ENCODE results near the gene CDT1.

CDT1 gene

DNA sequence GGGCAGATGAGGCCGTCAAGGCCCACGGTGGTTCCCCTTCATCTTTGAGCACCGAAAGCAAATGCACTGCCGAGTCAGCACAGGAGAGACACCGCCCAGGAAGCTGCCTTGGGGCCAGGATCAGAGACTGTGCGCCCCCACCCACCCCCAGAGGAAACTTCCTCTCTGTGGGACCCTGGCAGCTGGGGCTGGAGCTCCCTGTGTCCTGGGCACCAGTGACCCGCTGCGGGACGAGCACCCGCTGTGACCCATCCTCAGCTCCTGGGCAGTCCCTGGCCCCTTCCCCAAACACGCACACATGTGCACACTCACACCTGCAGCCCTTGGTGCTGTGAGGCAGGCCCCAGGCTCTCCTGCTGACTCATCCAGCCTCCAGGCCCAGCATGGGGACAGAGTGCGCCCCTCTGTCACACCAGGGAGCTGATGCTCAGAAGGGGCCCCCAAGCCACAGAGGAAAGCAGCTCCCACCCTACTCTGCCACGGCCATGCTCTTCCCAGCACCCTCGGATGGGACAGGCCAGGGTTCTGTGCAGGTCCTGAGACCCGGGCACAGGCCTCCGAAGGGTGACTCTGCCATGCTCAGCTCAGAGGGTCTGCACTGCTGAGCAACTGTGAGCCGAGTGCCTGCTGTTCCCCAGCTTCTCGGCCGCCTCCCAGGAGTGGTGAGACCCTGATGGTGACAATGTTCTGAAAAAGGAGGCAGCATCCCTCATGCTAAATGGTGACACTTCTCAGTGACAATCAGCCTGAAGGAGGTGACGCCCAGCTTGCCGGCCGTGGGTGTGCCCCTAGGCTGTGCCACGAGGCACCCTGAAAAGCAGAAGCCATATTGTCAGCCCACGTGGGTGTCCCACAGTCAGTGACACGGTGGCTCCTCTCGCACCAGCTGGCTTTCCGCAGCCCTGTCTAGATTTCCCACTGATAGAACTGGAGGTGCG is 22.2 kb upstream of the CDT1 start:
- Histone ChIP-seq H3K27me3 (ENCODE audit: insufficient read depth, low read length) (peaks cover 13% of the 10 kb centered on the region), H3K9ac (ENCODE audit: low read length) (no peak overlapping the region), H3F3A (ENCODE audit: insufficient read depth, low read length) (peaks cover 9% of the 10 kb centered on the region), H3K4me2 (ENCODE audit: low read length) (no peak overlapping the region), H3K4me1 (ENCODE audit: insufficient read depth, low read length, severe bottlenecking) (peaks cover 28% of the 10 kb centered on the region), H3K9me3 (ENCODE audit: low read length) (no peaks in the 10 kb centered on the region), H2AFZ (ENCODE audit: low read length) (no peak overlapping the region), H3K36me3 (ENCODE audit: insufficient read depth, low read length) (no peaks in the 10 kb centered on the region), H3K79me2 (ENCODE audit: insufficient read depth, low read length) (no peaks in the 10 kb centered on the region), H3K4me3 (ENCODE audit: low read depth, low read length, poor library complexity, severe bottlenecking) (no peak overlapping the region), H4K20me1 (ENCODE audit: insufficient read depth, low read length) (no peaks in the 10 kb centered on the region), H3K27ac (ENCODE audit: low read depth, low read length, poor library complexity, severe bottlenecking) (no peak overlapping the region), H3K9me2 (ENCODE audit: low read depth, low read length) (no peaks in the 10 kb centered on the region)
- TF ChIP-seq, protein P1, sequence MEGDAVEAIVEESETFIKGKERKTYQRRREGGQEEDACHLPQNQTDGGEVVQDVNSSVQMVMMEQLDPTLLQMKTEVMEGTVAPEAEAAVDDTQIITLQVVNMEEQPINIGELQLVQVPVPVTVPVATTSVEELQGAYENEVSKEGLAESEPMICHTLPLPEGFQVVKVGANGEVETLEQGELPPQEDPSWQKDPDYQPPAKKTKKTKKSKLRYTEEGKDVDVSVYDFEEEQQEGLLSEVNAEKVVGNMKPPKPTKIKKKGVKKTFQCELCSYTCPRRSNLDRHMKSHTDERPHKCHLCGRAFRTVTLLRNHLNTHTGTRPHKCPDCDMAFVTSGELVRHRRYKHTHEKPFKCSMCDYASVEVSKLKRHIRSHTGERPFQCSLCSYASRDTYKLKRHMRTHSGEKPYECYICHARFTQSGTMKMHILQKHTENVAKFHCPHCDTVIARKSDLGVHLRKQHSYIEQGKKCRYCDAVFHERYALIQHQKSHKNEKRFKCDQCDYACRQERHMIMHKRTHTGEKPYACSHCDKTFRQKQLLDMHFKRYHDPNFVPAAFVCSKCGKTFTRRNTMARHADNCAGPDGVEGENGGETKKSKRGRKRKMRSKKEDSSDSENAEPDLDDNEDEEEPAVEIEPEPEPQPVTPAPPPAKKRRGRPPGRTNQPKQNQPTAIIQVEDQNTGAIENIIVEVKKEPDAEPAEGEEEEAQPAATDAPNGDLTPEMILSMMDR (IDR thresholded peaks at IDR 0.05; ENCODE audit: low read length) = no peak
- TF ChIP-seq EZH2 (IDR thresholded peaks at IDR 0.05; ENCODE audit: borderline replicate concordance, low read length) = no peak

DNA sequence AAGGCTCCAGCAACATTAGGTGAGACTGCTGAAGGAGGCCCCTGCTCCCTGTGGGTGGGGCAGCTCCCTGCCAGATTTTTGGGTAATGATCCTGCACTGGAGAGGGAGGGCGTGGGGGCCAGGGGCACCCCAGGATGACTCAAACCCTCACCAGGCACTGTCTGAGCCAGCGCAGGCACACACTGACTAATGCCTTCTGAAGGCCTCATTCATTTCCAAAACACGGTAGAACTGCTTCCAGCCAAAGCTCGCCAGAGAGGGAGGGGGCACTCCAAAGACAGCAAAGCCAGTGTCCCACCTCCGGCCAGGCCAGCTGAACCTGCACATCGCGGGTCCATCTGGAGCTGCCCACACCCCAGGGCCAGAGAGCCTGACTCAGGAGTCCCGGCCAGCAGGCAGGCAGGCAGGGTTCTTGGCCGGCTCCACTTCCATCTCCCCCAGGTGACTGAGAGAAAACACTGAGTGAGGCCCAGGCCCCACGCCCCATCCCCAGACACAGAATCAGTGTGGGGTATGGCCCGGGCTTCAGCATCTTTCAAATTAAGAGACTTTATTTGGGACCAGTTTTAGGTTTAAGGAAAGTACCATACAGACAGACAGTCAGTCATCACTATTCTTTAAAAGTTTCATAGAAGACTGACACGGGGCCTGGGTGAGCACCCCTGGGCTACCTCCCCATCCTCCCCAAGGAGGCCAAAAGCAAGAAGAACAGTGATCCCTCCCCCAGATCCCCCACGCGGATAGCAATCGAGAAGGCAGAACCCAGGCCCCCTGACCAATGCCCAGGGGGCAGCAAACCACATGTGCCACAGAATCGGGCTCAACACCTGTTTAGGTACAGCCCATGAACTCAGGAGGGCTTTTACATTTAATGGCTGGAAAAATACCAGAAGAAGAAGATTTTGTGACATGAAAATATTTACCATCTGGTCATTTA is 20.9 kb upstream of the CDT1 start:
- Histone ChIP-seq H3K36me3 (ENCODE audit: insufficient read depth, low read length) (no peaks in the 10 kb centered on the region), H3K79me2 (ENCODE audit: insufficient read depth, low read length) (no peaks in the 10 kb centered on the region)

More for the DNA sequence above, 20.9 kb upstream of the CDT1 start:
- 0 out of 2 replicates have a peak overlapping the region, but pooled peaks have one; percentile 65 for H3K4me2 ChIP-seq (ENCODE audit: low read length)
- no peak overlapping the region for H2AFZ ChIP-seq (ENCODE audit: low read length)
- no peak overlapping the region for H3K27ac ChIP-seq (ENCODE audit: low read depth, low read length, poor library complexity, severe bottlenecking)
- H3F3A ChIP-seq (ENCODE audit: insufficient read depth, low read length) = peaks cover 12% of the 10 kb centered on the region
- no peaks in the 10 kb centered on the region for H4K20me1 ChIP-seq (ENCODE audit: insufficient read depth, low read length)
- H3K4me3 ChIP-seq (ENCODE audit: low read depth, low read length, poor library complexity, severe bottlenecking) = no peak overlapping the region
- H3K9me3 ChIP-seq (ENCODE audit: low read length) = no peaks in the 10 kb centered on the region
- TF ChIP-seq EZH2 (IDR thresholded peaks at IDR 0.05; ENCODE audit: borderline replicate concordance, low read length) = no peak
- TF ChIP-seq, protein P1 (IDR thresholded peaks at IDR 0.05; ENCODE audit: low read length) = no peak
- H3K27me3 ChIP-seq (ENCODE audit: insufficient read depth, low read length) = peaks cover 11% of the 10 kb centered on the region
- no peaks in the 10 kb centered on the region for H3K9me2 ChIP-seq (ENCODE audit: low read depth, low read length)
- no peak overlapping the region for H3K9ac ChIP-seq (ENCODE audit: low read length)
- peaks cover 28% of the 10 kb centered on the region for H3K4me1 ChIP-seq (ENCODE audit: insufficient read depth, low read length, severe bottlenecking)
